Smooth muscle cell of the pulmonary artery (primary cell): ENCODE measurements around the gene PHACTR4. TPM values are rescaled to one million over a fixed set of nuclear protein-coding genes. Genes with fewer than 3 reads are reported as not detected.

ENCODE experiments used
- total RNA-seq: library from RNA; depleted of rRNA; stranded (reverse); fragments of >200 nt; gene quantifications from 2 replicates; pipeline ENCODE4 v1.2.3, GENCODE V29; 2014

PHACTR4 gene
- 7.3 and 10.0 TPM in 2 replicates for total RNA-seq

GRCh38 chr1:28369371-28370238 is at the start of gene PHACTR4:
Gene PHACTR4 (plus strand): TSS chr1:28369740. CDS start chr1:28407448, 37,708 bp downstream.

GRCh38 chr1:28505406-28506187 is 136.1 kb downstream of the PHACTR4 start, which contains the start of gene RCC1:
Gene RCC1 (plus strand): TSS chr1:28506043. CDS start chr1:28529867, 23,824 bp downstream.

Other genes with a start within 250 kb of the PHACTR4 start
- 0.03 and 0.07 TPM in 2 replicates for gene PTAFR, start 193.1 kb upstream of the PHACTR4 start, total RNA-seq
- gene DNAJC8, start 136.7 kb upstream of the PHACTR4 start, total RNA-seq = 32.5 and 37.9 TPM in 2 replicates
- gene ATP5IF1, start 133.6 kb upstream of the PHACTR4 start, total RNA-seq = 78.8 and 81.8 TPM in 2 replicates
- 15.8 and 32.8 TPM in 2 replicates for gene SESN2, start 110.2 kb upstream of the PHACTR4 start, total RNA-seq
- gene MED18, start 40.7 kb upstream of the PHACTR4 start, total RNA-seq = 21.5 and 29.3 TPM in 2 replicates
- 45.9 and 47.2 TPM in 2 replicates for gene RCC1, start 136.3 kb downstream of the PHACTR4 start, total RNA-seq
- 19.2 and 21.0 TPM in 2 replicates for gene TRNAU1AP, start 183.3 kb downstream of the PHACTR4 start, total RNA-seq
- 2.2 and 5.7 TPM in 2 replicates for gene RAB42, start 222.5 kb downstream of the PHACTR4 start, total RNA-seq